Measurements from ENCODE around the gene MPZL1.

The MPZL1 gene

DNA sequence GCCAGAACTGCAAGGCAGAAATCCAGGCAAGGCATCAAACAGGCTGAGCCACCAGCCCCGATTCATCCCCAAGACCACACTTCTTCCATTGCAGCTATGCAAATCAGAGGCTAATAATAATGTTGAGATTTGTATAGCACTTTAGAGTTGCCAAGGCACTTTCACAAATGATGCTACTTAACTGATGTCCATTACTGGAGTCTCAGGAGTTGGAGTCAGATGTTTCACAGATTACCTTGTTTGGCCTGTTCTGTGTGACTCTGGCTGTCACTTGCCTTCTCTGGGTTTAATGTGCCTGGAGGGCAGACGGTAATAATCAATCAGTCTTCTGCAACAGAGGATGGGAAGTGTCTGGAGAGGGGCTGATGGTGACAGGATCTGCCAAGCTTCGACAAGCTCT is 40.8 kb upstream of the MPZL1 start:
- DNase-seq: no peak
- intact Hi-C loops (cut with DNase I; ENCODE audit: low total_unique reads): no loop called here
- no peaks in the 10 kb centered on the region for H3K9me3 ChIP-seq
- H3K27ac ChIP-seq: peak overlapping the region in 1 of 2 donors; percentile 8
- H3K4me3 ChIP-seq: no peak overlapping the region
- TF ChIP-seq, protein P1, sequence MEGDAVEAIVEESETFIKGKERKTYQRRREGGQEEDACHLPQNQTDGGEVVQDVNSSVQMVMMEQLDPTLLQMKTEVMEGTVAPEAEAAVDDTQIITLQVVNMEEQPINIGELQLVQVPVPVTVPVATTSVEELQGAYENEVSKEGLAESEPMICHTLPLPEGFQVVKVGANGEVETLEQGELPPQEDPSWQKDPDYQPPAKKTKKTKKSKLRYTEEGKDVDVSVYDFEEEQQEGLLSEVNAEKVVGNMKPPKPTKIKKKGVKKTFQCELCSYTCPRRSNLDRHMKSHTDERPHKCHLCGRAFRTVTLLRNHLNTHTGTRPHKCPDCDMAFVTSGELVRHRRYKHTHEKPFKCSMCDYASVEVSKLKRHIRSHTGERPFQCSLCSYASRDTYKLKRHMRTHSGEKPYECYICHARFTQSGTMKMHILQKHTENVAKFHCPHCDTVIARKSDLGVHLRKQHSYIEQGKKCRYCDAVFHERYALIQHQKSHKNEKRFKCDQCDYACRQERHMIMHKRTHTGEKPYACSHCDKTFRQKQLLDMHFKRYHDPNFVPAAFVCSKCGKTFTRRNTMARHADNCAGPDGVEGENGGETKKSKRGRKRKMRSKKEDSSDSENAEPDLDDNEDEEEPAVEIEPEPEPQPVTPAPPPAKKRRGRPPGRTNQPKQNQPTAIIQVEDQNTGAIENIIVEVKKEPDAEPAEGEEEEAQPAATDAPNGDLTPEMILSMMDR (IDR thresholded peaks at IDR 0.05): no peak
- peaks cover 0 to 47% (median 25%) of the 10 kb centered on the region in 4 donors for H3K4me1 ChIP-seq
- no peaks in the 10 kb centered on the region for H3K27me3 ChIP-seq
- H3K36me3 ChIP-seq: no peaks in the 10 kb centered on the region

DNA sequence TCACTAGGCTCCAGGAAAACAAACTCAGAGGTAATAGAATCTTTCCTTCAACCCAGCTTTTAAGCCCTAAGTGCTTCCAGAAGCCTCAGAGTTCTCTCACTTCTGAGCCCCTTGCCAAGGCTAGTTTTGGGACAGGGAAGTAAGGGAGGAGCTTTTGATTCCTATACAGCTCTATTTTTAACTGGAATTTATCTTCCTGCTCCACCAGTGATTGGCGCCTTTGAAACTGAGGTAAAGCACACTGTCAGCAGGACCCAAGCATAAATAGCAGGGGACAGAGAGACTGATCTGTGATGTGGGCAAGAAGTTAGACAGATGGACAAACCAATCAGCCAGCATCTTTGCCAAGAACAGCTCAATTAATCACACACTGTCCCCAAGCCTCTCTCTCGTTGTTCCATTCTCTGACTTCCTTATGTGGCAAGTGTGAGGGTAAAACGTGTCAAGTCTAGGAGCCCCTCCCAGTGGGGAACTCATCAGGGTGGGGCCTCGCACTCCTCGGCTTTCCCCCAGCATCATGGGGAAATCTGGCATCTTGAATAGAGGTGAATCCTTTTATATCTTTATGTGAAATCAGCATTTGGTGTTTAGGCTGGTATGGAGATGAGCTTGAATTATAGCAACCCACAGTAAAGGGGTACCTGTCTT is 40.2 kb upstream of the MPZL1 start:
- Histone ChIP-seq H3K27ac (peak overlapping the region; percentile 4 to 8), H3K9me3 (no peaks in the 10 kb centered on the region), H3K4me3 (no peak overlapping the region), H3K4me1 (peaks cover 0 to 52% (median 26%) of the 10 kb centered on the region in 4 donors), H3K36me3 (no peaks in the 10 kb centered on the region), H3K27me3 (no peaks in the 10 kb centered on the region)
- intact Hi-C loops (cut with DNase I; ENCODE audit: low total_unique reads): no loop called here
- DNase-seq: no peak
- TF ChIP-seq, protein P1 (IDR thresholded peaks at IDR 0.05): no peak

DNA sequence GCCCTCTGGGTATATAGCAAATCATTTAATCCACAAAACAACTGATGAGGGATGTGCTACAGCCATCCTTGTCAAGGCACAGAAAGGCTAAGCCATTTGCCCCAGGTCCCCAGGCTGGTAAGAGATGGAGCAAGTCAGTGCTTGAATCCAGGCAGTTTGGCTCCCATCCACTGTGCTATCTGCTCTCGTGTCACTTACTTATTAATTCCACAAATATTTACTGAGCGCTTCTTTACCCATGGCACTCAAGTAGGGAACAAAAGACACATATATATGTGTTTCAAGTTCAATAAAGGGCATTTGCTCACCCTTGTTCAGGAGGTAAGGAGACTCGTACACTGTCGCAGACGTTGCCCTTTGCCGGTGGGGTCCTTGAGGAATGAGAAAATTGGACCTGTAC is 38.6 kb upstream of the MPZL1 start:
- DNase-seq: no peak
- Histone ChIP-seq H3K4me1 (peaks cover 0 to 58% (median 28%) of the 10 kb centered on the region in 4 donors), H3K36me3 (no peaks in the 10 kb centered on the region), H3K27me3 (no peaks in the 10 kb centered on the region), H3K4me3 (no peak overlapping the region), H3K27ac (peak overlapping the region; percentile 52 to 58), H3K9me3 (no peaks in the 10 kb centered on the region)
- TF ChIP-seq, protein P1 (IDR thresholded peaks at IDR 0.05): no peak
- intact Hi-C loops (cut with DNase I; ENCODE audit: low total_unique reads): no loop called here

DNA sequence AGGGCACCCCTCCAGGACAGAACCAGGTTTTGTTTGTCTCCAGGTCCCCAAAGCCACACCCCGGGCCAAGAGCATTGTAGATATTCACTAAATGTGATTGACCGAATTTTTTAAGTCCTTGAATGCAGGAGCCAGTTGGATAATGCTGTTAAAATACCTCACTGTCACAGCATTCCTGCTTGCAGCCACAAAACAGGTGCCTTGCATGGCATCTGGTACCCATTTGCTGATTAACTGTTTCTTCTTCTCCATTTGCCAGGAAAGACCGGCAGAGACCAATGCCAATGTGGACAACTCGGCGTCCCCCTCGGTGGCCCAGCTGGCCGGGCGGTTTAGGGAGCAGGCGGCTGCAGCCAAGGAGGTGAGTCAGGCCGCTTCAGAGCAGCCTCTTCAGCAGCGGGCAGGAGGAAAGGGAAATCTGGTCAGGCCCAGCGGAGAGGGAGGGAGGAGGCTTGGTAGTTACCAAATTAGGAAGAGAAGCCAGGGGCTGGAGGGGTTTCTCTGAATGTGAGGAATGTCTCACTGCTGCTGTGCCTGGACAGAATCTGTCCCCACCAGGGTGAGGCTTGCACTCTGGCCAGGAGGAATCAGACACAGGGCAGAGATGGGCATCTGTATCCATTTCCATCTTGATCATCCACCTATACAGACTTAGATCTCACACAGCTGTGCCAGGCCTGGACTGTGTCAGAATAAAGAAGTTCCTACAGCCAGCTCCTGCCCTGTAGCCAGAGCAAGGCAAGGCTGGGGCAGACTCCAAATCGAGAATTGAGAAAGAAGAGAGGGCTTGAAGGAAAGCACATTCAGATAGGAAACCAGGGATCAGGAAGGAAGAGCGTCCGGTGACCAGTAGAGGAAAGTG is 37.9 kb upstream of the MPZL1 start:
- Histone ChIP-seq H3K4me3 (no peak overlapping the region), H3K4me1 (peaks cover 0 to 58% (median 28%) of the 10 kb centered on the region in 4 donors), H3K36me3 (no peaks in the 10 kb centered on the region), H3K27me3 (no peaks in the 10 kb centered on the region), H3K27ac (peak overlapping the region; percentile 52 to 58), H3K9me3 (no peaks in the 10 kb centered on the region)
- no peak for DNase-seq
- TF ChIP-seq, protein P1 (IDR thresholded peaks at IDR 0.05): no peak
- intact Hi-C loops (cut with DNase I; ENCODE audit: low total_unique reads): no loop called here

DNA sequence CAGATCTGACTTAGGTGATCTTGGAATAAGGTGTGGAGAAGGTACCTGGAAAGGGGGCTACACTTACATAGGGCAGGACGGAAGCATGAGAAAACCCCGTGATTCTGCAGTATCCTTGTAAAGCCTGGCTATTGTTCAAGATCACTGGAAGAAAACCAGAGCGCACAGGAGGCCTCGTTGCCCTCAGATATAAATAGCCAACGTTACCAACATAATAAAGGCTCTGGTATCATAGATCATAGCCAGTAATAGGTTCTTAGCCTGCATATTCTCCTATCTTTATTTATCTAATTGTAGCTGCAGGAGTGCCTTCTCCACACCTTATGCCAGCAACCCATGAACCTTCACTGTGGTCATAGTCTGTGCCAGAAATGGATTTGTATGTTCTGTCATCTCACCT is 35.9 kb upstream of the MPZL1 start:
- TF ChIP-seq, protein P1 (IDR thresholded peaks at IDR 0.05): no peak
- intact Hi-C loops (cut with DNase I; ENCODE audit: low total_unique reads): loop anchor here (2.0 kb wide), 1 partner anchor 85 kb away; no protein-coding TSS in a partner anchor
- Histone ChIP-seq H3K36me3 (no peaks in the 10 kb centered on the region), H3K4me1 (peaks cover 0 to 56% (median 27%) of the 10 kb centered on the region in 4 donors), H3K27ac (peak overlapping the region; percentile 24 to 42), H3K9me3 (no peaks in the 10 kb centered on the region), H3K4me3 (no peak overlapping the region), H3K27me3 (no peaks in the 10 kb centered on the region)
- DNase-seq: no peak

Data from tibial artery (tissue), 4 donors.